HepG2 (cell line): ENCODE data around the gene TFDP2.

Source experiments
- EHMT2 ChIP-seq: fragments of 200-600 bp; sonication (generic); IDR thresholded peaks from 2 replicates; pipeline ENCODE4 v1.7.0; 2017; ENCODE audit warnings: antibody characterized with exemption, low read depth, low read length, borderline replicate concordance
- MXI1 ChIP-seq: IDR thresholded peaks from 3 replicates; pipeline ENCODE4 v1.6.1; 2012; ENCODE audit warnings: low read depth, low read length, inconsistent platforms, borderline replicate concordance
- RORA ChIP-seq: sonication (generic); formaldehyde crosslinking; IDR thresholded peaks from 2 replicates; pipeline ENCODE4 v1.5.0; 2020; ENCODE audit warnings: mild to moderate bottlenecking, missing genetic modification reagents, moderate library complexity
- TF ChIP-seq, protein P1 (sequence below): sonication (generic); formaldehyde crosslinking; IDR thresholded peaks from 2 replicates; pipeline ENCODE4 v1.5.0; 2020; ENCODE audit warnings: mild to moderate bottlenecking, missing genetic modification reagents, moderate library complexity

DNA sequence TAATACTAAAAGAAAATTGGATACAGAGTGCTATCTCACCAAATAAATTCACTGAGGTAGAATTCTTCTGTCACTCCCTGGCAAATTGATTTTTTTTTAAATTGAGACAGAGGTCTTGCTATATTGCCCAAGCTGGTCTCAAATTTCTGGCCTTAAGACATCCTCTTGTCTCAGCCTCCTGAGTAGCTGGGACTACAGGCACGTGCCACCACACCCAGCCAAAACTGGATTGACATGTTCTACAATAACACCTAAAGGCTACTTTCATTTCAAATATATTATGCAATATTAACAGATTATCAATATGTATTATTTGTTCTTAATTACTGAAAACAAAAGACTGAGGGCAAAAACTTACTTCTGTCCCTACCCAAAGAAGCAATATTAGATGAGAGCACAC lies 36.7 kb downstream of the TFDP2 start:
- TF ChIP-seq EHMT2, result no peak
- no peak for TF ChIP-seq MXI1
- TF ChIP-seq RORA (CRISPR knock-in tag), result no peak
- TF ChIP-seq, protein P1, sequence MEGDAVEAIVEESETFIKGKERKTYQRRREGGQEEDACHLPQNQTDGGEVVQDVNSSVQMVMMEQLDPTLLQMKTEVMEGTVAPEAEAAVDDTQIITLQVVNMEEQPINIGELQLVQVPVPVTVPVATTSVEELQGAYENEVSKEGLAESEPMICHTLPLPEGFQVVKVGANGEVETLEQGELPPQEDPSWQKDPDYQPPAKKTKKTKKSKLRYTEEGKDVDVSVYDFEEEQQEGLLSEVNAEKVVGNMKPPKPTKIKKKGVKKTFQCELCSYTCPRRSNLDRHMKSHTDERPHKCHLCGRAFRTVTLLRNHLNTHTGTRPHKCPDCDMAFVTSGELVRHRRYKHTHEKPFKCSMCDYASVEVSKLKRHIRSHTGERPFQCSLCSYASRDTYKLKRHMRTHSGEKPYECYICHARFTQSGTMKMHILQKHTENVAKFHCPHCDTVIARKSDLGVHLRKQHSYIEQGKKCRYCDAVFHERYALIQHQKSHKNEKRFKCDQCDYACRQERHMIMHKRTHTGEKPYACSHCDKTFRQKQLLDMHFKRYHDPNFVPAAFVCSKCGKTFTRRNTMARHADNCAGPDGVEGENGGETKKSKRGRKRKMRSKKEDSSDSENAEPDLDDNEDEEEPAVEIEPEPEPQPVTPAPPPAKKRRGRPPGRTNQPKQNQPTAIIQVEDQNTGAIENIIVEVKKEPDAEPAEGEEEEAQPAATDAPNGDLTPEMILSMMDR (CRISPR knock-in tag), result no peak
